H1 (cell line): ENCODE measurements around the gene B3GALT6. TPM values are rescaled to one million over a fixed set of nuclear protein-coding genes. Genes with fewer than 3 reads are reported as not detected.

ENCODE experiments used
- ATF2 ChIP-seq: IDR thresholded peaks from 2 replicates; pipeline ENCODE4 v1.6.1; 2012; ENCODE audit warnings: low read length, inconsistent platforms
- GTF2F1 ChIP-seq: IDR thresholded peaks from 2 replicates; pipeline ENCODE4 v1.6.1; 2012; ENCODE audit warnings: low read depth, low read length, improper control_type of control experiment, borderline replicate concordance
- NANOG ChIP-seq: IDR thresholded peaks from 2 replicates; pipeline ENCODE4 v1.6.1; 2011; ENCODE audit warnings: low read length, low read depth, mild to moderate bottlenecking, inconsistent platforms; ENCODE audit not compliant: insufficient read depth, poor library complexity, severe bottlenecking
- SP1 ChIP-seq: IDR thresholded peaks from 2 replicates; pipeline ENCODE4 v1.6.1; 2011; ENCODE audit warnings: low read depth, low read length
- SUZ12 ChIP-seq: fragments of 200-600 bp; sonication (generic); IDR thresholded peaks from 2 replicates; pipeline ENCODE4 v1.6.1; 2012; ENCODE audit warnings: mild to moderate bottlenecking, inconsistent platforms, low read length, moderate library complexity, mixed read lengths
- ZNF274 ChIP-seq: IDR thresholded peaks from 2 replicates; pipeline ENCODE4 v1.7.0; 2012; ENCODE audit warnings: low read length, borderline replicate concordance; ENCODE audit errors: extremely low read depth
- polyA plus RNA-seq, 7 experiments: library from polyadenylated mRNA; depleted of rRNA in 3 of 7; stranded (reverse) in 5 of 7; unstranded in 2 of 7; fragments of >200 nt in 5 of 7; fragments of 200-250 nt in 2 of 7; gene quantifications; 1 replicate in 5 of 7; 2 replicates in 1 of 7; 4 replicates in 1 of 7; pipeline versions ENCODE4 v1.2.1 to v1.2.3, GENCODE V29; 2011 to 2013; ENCODE audit warnings: missing spikeins in 2 of 7, mixed read lengths in 2 of 7
- total RNA-seq: library from RNA; stranded (reverse); fragmentation: NEBNext Ultra II Directional; extraction: Animal tissue kit (Norgen Biotek cat#: 25700); gene quantifications from 2 replicates; pipeline ENCODE4 v1.2.1, GENCODE V29; 2021
- TF ChIP-seq, protein P1 (sequence below): fragments of 300-600 bp; sonication (generic); IDR thresholded peaks from 2 replicates; pipeline ENCODE4 v1.7.1; 2012; ENCODE audit warnings: low read length, moderate library complexity, mild to moderate bottlenecking, inconsistent platforms; ENCODE audit not compliant: insufficient replicate concordance

Gene B3GALT6
- total and polyA plus RNA-seq, 2 of the 8 experiments (the other 6 are each of a cell fraction or from before 2014, with no cell fraction given): 18.4 to 20.4 TPM

DNA sequence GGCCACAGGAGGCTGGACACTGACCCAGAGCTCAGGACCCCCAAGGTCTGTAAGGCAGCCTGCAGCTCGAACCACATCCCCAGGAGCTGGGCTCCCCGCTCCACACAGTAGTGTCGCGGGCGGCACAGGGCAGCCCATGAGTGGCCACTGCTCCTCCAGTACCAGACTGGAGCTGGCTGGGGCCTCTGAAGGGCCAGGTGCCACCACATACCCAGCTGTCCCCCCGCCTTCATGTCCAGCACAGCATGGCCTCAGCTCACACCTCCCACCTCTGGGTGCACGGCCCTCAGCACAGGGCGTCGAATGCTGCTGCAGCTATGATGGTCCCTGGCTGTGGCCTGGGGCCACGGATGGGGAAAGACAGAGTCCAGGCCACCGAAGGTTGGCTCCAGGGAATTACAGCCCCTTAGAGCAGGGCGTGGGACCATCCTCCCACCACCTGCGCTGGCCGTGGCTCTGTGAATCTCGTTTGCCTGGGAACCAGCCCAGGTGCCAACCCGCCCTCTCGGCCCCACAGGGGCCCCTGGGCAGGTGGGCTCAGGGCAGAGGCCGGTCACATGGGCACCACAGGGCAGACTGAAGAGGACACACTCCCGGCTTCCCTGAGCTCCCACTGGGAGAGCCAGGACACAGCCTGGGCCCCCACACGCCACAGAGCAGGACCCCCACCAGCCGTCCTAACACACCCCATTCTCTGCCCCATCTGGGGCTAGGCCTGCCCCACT lies 16.0 kb upstream of the B3GALT6 start (continued):
- TF ChIP-seq, protein P1, sequence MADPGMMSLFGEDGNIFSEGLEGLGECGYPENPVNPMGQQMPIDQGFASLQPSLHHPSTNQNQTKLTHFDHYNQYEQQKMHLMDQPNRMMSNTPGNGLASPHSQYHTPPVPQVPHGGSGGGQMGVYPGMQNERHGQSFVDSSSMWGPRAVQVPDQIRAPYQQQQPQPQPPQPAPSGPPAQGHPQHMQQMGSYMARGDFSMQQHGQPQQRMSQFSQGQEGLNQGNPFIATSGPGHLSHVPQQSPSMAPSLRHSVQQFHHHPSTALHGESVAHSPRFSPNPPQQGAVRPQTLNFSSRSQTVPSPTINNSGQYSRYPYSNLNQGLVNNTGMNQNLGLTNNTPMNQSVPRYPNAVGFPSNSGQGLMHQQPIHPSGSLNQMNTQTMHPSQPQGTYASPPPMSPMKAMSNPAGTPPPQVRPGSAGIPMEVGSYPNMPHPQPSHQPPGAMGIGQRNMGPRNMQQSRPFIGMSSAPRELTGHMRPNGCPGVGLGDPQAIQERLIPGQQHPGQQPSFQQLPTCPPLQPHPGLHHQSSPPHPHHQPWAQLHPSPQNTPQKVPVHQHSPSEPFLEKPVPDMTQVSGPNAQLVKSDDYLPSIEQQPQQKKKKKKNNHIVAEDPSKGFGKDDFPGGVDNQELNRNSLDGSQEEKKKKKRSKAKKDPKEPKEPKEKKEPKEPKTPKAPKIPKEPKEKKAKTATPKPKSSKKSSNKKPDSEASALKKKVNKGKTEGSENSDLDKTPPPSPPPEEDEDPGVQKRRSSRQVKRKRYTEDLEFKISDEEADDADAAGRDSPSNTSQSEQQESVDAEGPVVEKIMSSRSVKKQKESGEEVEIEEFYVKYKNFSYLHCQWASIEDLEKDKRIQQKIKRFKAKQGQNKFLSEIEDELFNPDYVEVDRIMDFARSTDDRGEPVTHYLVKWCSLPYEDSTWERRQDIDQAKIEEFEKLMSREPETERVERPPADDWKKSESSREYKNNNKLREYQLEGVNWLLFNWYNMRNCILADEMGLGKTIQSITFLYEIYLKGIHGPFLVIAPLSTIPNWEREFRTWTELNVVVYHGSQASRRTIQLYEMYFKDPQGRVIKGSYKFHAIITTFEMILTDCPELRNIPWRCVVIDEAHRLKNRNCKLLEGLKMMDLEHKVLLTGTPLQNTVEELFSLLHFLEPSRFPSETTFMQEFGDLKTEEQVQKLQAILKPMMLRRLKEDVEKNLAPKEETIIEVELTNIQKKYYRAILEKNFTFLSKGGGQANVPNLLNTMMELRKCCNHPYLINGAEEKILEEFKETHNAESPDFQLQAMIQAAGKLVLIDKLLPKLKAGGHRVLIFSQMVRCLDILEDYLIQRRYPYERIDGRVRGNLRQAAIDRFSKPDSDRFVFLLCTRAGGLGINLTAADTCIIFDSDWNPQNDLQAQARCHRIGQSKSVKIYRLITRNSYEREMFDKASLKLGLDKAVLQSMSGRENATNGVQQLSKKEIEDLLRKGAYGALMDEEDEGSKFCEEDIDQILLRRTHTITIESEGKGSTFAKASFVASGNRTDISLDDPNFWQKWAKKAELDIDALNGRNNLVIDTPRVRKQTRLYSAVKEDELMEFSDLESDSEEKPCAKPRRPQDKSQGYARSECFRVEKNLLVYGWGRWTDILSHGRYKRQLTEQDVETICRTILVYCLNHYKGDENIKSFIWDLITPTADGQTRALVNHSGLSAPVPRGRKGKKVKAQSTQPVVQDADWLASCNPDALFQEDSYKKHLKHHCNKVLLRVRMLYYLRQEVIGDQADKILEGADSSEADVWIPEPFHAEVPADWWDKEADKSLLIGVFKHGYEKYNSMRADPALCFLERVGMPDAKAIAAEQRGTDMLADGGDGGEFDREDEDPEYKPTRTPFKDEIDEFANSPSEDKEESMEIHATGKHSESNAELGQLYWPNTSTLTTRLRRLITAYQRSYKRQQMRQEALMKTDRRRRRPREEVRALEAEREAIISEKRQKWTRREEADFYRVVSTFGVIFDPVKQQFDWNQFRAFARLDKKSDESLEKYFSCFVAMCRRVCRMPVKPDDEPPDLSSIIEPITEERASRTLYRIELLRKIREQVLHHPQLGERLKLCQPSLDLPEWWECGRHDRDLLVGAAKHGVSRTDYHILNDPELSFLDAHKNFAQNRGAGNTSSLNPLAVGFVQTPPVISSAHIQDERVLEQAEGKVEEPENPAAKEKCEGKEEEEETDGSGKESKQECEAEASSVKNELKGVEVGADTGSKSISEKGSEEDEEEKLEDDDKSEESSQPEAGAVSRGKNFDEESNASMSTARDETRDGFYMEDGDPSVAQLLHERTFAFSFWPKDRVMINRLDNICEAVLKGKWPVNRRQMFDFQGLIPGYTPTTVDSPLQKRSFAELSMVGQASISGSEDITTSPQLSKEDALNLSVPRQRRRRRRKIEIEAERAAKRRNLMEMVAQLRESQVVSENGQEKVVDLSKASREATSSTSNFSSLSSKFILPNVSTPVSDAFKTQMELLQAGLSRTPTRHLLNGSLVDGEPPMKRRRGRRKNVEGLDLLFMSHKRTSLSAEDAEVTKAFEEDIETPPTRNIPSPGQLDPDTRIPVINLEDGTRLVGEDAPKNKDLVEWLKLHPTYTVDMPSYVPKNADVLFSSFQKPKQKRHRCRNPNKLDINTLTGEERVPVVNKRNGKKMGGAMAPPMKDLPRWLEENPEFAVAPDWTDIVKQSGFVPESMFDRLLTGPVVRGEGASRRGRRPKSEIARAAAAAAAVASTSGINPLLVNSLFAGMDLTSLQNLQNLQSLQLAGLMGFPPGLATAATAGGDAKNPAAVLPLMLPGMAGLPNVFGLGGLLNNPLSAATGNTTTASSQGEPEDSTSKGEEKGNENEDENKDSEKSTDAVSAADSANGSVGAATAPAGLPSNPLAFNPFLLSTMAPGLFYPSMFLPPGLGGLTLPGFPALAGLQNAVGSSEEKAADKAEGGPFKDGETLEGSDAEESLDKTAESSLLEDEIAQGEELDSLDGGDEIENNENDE: no peak
- TF ChIP-seq SP1: no peak
- TF ChIP-seq ATF2: no peak
- no peak for TF ChIP-seq GTF2F1
- no peak for TF ChIP-seq ZNF274
- no peak for TF ChIP-seq SUZ12
- no peak for TF ChIP-seq NANOG
